HepG2 (cell line): ENCODE measurements around the gene SOX13. TPM values are rescaled to one million over a fixed set of nuclear protein-coding genes. Genes with fewer than 3 reads are reported as not detected.
A peak's percentile ranks its signal among the peaks of the same experiment; 100 is the strongest.

Source experiments
- ARID5B ChIP-seq: IDR thresholded peaks from 2 replicates; pipeline ENCODE4 v1.4.0; 2020; ENCODE audit warnings: mild to moderate bottlenecking, missing genetic modification reagents
- CEBPG ChIP-seq: IDR thresholded peaks from 2 replicates; pipeline ENCODE4 v1.6.1; 2016
- CREB1 ChIP-seq, 2 experiments: fragments of 450-650 bp in 1 of 2; IDR thresholded peaks; 2 replicates each; pipeline ENCODE4 v1.6.1; 2016 to 2017; ENCODE audit warnings: control low read depth in 1 of 2, mild to moderate bottlenecking in 1 of 2, missing compliant biosample characterization in 1 of 2, missing genetic modification characterization in 1 of 2
- ETV5 ChIP-seq: IDR thresholded peaks from 2 replicates; pipeline ENCODE4 v1.6.1; 2018; ENCODE audit warnings: missing biosample characterization, missing genetic modification reagents, inconsistent platforms, borderline replicate concordance
- EZH2 ChIP-seq: conservative IDR thresholded peaks from 2 replicates; pipeline ENCODE4 v1.6.1; 2012; ENCODE audit warnings: mild to moderate bottlenecking, low read depth, low read length, moderate library complexity
- GATA4 ChIP-seq: sonication (generic); IDR thresholded peaks from 2 replicates; pipeline ENCODE4 v1.6.1; 2016; ENCODE audit warnings: antibody characterized with exemption, low read depth, borderline replicate concordance
- GRHL1 ChIP-seq: sonication (generic); formaldehyde crosslinking; conservative IDR thresholded peaks from 2 replicates; pipeline ENCODE4 v1.8.0; 2022; ENCODE audit warnings: missing genetic modification reagents
- HMGXB3 ChIP-seq: sonication (generic); formaldehyde crosslinking; IDR thresholded peaks from 2 replicates; pipeline ENCODE4 v1.4.0; 2020; ENCODE audit warnings: missing genetic modification reagents, borderline replicate concordance
- KDM4B ChIP-seq: sonication (generic); formaldehyde crosslinking; IDR thresholded peaks from 2 replicates; pipeline ENCODE4 v1.4.0; 2020; ENCODE audit warnings: missing genetic modification reagents
- MAF1 ChIP-seq: sonication (generic); formaldehyde crosslinking; IDR thresholded peaks from 2 replicates; pipeline ENCODE4 v1.5.0; 2020; ENCODE audit warnings: missing genetic modification reagents, borderline replicate concordance
- MBD4 ChIP-seq: IDR thresholded peaks from 2 replicates; pipeline ENCODE4 v1.6.1; 2012; ENCODE audit warnings: low read length, inconsistent platforms, borderline replicate concordance
- NFRKB ChIP-seq: fragments of 450-650 bp; IDR thresholded peaks from 2 replicates; pipeline ENCODE4 v1.6.1; 2017
- NKX3-1 ChIP-seq: sonication (generic); formaldehyde crosslinking; IDR thresholded peaks from 2 replicates; pipeline ENCODE4 v1.5.0; 2020; ENCODE audit warnings: missing genetic modification reagents
- PHF5A ChIP-seq: IDR thresholded peaks from one replicate; pipeline ENCODE4 v1.6.1; 2018; ENCODE audit warnings: low read depth, missing genetic modification reagents; ENCODE audit not compliant: unreplicated experiment
- POLR2G ChIP-seq: fragments of 200-400 bp; formaldehyde crosslinking; IDR thresholded peaks from 2 replicates; pipeline ENCODE4 v1.6.1; 2018; ENCODE audit warnings: mild to moderate bottlenecking, low read depth, low read length, moderate library complexity
- SNAPC5 ChIP-seq: sonication (generic); formaldehyde crosslinking; IDR thresholded peaks from 2 replicates; pipeline ENCODE4 v1.8.1; 2023; ENCODE audit warnings: mild to moderate bottlenecking, missing genetic modification reagents, borderline replicate concordance
- TBL1XR1 ChIP-seq: fragments of 150-350 bp; IDR thresholded peaks from 2 replicates; pipeline ENCODE4 v1.6.1; 2014; ENCODE audit warnings: borderline replicate concordance, low read length; ENCODE audit not compliant: partially characterized antibody
- YEATS4 ChIP-seq: sonication (generic); formaldehyde crosslinking; IDR thresholded peaks from 2 replicates; pipeline ENCODE4 v1.4.0; 2020; ENCODE audit warnings: missing genetic modification reagents, borderline replicate concordance
- ZNF12 ChIP-seq: sonication (generic); formaldehyde crosslinking; IDR thresholded peaks from 2 replicates; pipeline ENCODE4 v1.5.0; 2020; ENCODE audit warnings: missing genetic modification reagents
- ZNF879 ChIP-seq: sonication (generic); formaldehyde crosslinking; IDR thresholded peaks from 2 replicates; pipeline ENCODE4 v1.8.1; 2023; ENCODE audit warnings: missing genetic modification reagents
- ZSCAN21 ChIP-seq: sonication (generic); formaldehyde crosslinking; IDR thresholded peaks from 2 replicates; pipeline ENCODE4 v1.8.0; 2022; ENCODE audit warnings: mild to moderate bottlenecking, missing genetic modification reagents, moderate library complexity, borderline replicate concordance
- polyA plus RNA-seq, 8 experiments: library from polyadenylated mRNA; depleted of rRNA in 3 of 8; stranded (reverse) in 7 of 8; unstranded in 1 of 8; fragments of >200 nt; fragmentation: Illumina TruSeq in 4 of 8; extraction: Trizol in 4 of 8; gene quantifications; 2 replicates each; pipeline versions ENCODE4 v1.2.1 to v1.2.3, GENCODE V29; 2011 to 2016; ENCODE audit warnings: low read depth in 4 of 8, missing spikeins in 1 of 8, mixed read lengths in 1 of 8; ENCODE audit not compliant: insufficient read depth in 1 of 8
- total RNA-seq, 5 experiments: library from RNA; depleted of rRNA; stranded (reverse); fragments of >200 nt; fragmentation: Illumina TruSeq; extraction: Trizol; gene quantifications; 2 replicates each; pipeline ENCODE4 v1.2.3, GENCODE V29; 2016; ENCODE audit warnings: low read depth in 1 of 5

The SOX13 gene
- total and polyA plus RNA-seq, 2 of the 13 experiments (the other 11 are each of a cell fraction or from before 2014, with no cell fraction given), result 13.3 to 15.8 TPM

GRCh38 chr1:204102029-204102611 is 29.2 kb downstream of the SOX13 start (continued):
- TF ChIP-seq ARID5B (CRISPR knock-in tag) (peak; percentile 85), EZH2 (no peak), MBD4 (no peak), SNAPC5 (CRISPR knock-in tag) (peak; percentile 42; the same call in 1 of the 2 replicates), GRHL1 (CRISPR knock-in tag) (no peak), NKX3-1 (CRISPR knock-in tag) (no peak), NFRKB (no peak), TBL1XR1 (no peak), CEBPG (CRISPR knock-in tag) (peak; percentile 97), ZSCAN21 (no peak; the same call in 1 of the 2 replicates), YEATS4 (CRISPR knock-in tag) (peak; percentile 80), CREB1 (IDR thresholded peaks at IDR 0.05) (no peak), CREB1 (CRISPR knock-in tag; IDR thresholded peaks at IDR 0.05) (no peak), POLR2G (peak; percentile 30), ZNF12 (peak; percentile 61; the same call in 1 of the 2 replicates), GATA4 (peak; percentile 37; the same call in 1 of the 2 replicates), ETV5 (peak; percentile 78; the same call in 1 of the 2 replicates), KDM4B (CRISPR knock-in tag) (peak; percentile 31; the same call in 1 of the 2 replicates), ZNF879 (CRISPR knock-in tag) (no peak), HMGXB3 (CRISPR knock-in tag) (0 out of 2 replicates have a peak, but pooled peaks have one; percentile 47), PHF5A (CRISPR knock-in tag) (no peak), MAF1 (CRISPR knock-in tag) (no peak)
